ENCODE data around the gene GPHN.

GPHN gene

DNA sequence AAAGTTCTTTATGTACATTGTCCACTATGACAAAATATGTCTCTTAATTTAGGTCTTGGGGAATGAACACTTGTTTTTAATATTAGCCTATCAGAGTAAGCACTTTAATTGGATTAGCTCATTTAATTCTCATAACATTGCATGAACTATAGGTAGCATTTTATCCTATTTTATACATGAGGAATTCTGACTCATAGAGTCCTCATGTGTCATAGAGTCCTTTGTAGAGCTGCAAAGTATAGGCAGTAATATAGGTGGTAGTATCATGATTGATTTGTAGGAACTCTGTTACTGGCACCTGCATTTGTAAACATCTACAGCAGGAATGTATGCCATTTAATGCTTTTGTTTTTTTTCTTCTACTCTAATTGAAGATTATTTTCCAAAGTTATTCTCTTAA lies 96.0 kb downstream of the GPHN start:
- DNase-seq = no peak

DNA sequence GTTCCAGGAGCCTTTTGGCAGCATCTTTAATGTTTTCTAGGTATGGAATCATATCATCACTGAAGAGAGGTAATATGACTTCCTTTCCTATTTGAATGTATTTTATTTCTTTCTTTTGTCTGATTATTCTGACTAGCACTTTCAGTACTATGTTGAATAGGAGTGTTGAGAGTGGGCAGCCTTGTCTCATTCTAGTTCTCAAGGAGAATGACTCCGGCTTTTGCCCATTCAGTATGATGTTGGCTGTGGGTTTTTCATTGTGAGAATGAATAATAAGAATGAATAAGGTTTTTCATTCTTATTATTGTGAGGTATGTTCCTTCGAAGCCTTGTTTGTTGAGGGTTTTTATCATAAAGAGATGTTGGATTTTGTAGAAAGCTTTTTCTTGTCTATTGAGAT lies 98.9 kb downstream of the GPHN start:
- no peak for DNase-seq

GRCh38 chr14:66610154-66610563 lies 102.2 kb downstream of the GPHN start:
- no peak for DNase-seq

- DNase-seq = no peak
Measured at GRCh38 chr14:66613344-66613743, 105.4 kb downstream of the GPHN start.

DNA sequence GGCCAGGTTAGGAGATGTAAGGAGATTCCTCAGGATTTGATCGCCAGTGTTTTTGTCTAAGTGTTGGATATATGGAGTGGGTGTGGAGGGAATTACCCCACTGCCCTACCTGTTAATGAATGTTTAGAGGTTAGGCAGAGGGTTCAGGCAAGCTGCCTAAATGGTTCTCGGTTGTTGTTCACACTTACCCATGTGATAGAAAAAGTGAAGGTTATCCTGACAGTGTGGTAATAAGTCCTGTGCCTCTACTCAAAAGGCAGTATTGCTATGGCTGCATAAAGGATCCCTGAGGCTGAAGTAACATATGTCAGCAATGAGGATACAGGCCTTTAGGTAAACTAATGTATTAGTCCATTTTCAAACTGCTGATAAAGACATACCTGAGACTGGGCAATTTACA lies 112.0 kb downstream of the GPHN start:
- no peak for DNase-seq

DNA sequence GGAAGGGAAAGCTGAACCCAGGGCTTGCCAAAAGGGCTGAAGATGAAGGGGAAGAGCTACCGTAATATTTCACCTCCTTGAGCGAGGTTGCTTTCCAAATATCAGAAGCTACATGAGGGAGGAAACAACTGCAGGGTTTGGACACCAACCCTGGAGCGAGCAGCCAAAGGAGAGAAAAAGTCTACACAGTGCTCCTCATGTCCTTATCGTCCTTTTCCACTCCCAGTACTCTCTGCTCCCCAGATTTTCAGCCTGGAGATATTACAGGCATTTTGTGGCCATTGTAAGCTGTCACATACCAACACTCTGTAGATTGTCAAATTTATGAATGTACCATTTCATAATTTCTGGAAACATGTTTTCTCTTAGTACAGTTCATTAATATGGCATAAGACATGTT lies 115.9 kb downstream of the GPHN start:
- no peak for DNase-seq

DNA sequence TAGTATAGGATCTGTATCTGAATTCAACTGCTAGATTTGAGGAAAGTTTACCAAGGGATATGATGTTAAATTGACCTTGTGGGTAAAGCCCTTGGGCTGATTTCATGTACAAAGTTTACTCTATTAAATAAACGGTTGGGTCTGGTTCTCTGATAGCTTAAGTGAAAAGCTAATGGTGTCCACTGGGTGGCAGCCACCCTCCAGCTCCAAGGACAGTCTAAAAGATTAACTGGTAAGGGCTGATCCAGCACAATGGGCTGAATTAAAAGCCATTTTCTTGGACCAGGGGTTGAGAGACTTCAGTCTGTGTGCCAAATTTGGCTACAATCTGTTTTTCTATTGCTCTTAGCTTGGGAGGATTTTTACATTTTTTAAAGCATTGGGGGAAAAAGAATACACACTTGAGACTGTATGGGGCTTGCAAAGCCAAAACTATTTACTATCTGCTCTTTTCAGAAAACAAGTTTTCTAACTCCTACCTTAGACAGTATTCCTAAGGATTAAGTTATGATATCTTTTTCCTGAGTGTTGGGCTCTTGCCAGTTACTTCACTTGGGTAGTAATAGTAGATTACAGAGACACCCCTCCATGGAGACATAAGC lies 116.5 kb downstream of the GPHN start:
- DNase-seq = no peak

DNA sequence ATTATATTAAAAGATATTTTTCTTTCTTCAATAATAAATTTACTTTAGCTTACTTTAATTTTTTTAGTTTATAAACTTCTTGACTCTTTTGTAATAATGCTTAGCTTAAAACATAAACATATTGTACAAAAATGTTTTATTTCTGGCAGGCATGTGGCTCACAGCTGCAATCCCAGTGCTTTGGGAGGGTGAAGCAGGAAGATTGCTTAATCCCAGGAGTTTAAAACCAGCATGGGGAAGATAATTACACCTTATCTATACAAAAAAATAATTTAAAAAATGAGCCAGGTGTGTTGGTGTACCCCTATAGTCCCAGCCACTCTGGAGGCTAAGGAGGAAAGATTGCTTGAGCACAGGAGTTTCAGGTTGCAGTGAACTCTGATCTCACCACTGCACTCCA lies 120.7 kb downstream of the GPHN start:
- no peak for DNase-seq

- DNase-seq = no peak
Measured at GRCh38 chr14:66629499-66629898, 121.6 kb downstream of the GPHN start.

DNA sequence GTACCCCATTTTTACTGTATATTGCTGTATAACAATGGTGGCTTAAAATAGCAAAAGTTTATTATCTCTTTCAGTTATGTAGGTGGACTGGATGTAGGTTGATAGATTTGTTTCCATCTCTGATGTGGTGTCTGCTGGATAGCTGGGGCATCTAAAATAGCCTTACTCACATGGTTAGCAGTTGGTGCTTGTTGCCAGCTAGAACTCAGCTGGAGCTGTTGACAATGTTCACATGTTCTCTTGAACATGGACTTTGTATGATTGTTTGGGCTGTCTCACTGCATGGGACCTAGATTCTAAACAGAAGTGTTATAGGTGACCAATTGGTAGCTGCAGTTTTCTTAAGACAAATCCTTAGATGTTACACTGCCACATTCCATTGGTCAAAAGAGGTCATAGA lies 126.9 kb downstream of the GPHN start:
- no peak for DNase-seq

DNA sequence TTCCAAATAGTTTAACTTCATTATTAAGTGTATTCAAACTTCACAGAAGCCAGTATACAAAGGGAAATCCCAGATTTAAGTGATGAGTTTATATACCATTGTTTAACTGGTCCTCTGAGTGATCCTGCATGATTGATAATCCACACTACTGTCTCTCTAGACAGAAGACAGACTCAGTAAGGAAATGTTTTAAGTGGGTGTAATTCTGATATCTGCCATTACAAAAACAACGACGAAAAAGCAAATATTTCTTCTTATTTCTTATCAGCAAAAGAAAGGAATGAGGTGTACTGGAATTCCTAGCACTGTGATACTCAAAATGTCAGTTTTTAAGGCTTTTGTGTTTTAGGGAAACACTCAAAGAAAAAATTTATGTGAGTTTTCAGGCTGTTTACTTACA lies 127.5 kb downstream of the GPHN start:
- no peak for DNase-seq

GRCh38 chr14:66636240-66636639 lies 128.3 kb downstream of the GPHN start:
- DNase-seq = no peak

- DNase-seq = no peak
Measured at GRCh38 chr14:66638689-66639088, 130.7 kb downstream of the GPHN start.

GRCh38 chr14:66641861-66642635 lies 134.1 kb downstream of the GPHN start:
- DNase-seq = no peak

DNA sequence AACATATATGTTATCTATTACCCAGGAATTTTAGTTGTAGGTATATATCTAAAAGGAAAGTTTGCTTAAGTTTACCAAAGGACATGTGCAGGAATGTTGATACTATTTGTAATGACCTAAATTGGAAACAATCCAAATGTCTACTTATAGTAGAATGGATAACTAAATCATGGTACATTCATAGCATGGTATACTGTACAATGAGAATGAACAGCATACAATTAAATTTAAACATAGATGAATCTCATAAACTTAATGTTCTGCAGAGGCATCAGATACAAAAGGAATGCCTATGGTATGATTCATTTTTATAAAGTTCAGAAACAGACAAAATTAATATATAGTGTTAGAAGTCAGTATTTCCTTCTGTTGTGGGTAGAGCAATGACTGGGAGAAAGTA lies 135.4 kb downstream of the GPHN start:
- no peak for DNase-seq

DNA sequence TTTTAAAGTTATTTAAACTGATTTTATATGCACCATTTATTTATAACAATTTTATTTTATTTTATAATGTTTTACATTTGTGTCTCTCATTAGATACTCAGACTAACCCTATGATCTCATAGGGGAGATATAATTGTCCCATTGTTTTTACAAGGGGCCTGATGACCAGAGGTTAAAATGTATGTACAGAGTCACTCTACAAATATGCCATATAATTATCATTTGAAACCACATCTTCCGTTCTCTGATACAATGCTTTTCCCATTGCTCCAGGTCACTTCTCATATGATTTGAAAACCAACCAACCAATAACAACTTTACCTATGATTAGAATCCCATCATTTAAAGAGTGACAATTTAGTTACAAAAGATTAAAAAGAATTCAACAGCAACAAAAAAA lies 137.8 kb downstream of the GPHN start:
- DNase-seq = no peak

- DNase-seq = no peak
Measured at GRCh38 chr14:66649498-66649897, 141.6 kb downstream of the GPHN start.

DNA sequence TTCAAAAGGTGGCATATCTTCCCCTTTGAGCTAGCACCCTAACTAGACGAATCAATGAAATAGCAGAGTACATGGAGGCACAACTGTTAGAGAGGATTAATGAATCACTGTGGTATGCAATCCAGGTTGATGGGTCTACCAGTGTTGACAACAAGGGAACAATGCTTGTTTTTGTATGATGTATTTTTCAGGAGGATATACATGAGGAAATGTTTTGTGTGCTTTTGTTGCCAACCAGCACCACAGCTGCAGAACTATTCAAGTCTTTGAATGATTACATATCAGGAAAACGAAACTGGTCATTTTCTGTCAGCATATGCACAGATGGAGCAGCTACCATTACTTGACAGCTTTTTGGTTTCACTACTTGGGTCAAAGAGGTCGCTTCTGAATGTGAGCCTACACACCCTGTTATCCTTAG lies 142.6 kb downstream of the GPHN start:
- DNase-seq = no peak

DNA sequence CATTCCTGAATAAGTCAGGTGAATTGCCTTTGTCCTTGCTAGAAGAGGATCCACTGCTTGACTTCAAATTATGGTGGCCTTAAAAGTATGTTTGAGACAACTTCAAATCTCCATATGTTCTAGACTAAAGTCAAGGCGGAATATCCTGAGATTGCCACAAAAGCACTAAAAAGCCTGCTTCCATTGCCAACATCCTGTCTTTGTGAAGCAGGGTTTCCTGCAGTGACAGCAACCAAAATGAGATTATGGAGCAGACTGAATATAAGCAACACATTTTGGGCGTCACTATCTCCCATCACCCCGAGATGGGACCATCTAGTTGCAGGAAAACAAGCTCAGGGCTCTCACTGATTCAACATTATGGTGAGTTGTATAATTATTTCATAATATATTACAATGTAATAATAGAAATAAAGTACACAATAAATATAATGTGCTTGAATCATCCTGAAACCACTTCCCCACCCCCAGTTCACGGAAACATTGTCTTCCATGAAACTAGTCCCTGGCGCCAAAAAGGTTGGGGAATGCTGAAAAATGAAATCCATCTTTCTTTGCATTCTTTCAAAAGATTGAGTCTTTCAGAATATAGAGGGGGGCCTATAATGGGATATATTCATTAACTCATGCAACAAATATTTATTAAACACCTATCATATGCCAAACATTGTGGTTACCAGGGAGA lies 143.7 kb downstream of the GPHN start:
- DNase-seq = no peak

DNA sequence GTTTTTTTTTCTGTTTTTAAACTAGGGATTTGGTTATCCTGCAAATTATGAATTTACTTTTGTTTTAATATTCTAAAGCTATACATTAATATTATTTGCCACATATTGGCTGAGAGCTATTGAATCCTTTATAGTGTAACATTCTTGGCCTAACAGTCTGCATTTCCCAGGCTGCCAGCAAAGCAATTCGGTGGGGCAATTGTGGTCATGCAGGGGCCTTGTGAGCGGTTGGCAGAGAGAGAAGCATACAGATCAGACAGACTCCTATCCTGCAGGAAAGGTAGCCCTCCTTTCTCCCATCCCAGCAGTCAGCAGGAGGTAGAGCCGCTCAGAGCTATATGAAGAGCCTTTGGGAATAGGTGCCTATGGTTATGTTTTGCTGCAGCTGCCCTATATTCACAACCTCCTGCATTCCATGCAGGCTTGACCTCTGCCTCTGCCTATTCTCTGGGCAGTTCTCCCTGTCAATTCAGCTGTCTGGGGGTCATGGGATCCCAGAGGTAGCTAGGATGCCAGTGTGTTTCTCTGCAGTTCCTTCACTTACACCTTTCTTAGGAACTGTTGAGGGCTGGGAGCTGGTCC lies 144.7 kb downstream of the GPHN start:
- DNase-seq = no peak

DNA sequence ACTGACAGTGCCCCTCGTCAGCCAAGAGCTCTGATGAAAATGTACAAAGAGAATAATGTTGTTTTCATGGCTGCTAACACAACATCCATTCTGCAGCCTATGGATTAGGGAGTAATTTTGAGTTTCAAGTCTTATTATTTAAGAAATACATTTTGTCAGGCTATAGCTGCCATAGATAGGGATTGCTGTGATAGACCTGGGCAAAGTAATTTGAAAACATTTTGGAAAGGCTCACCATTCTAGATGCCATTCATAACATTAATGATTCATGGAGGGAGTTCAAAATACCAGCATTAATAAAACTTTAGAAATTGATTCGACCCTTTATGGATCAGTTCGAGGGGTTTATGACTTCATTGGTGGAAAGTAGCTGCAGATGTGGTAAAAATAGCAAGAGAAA lies 149.8 kb downstream of the GPHN start:
- no peak for DNase-seq

GRCh38 chr14:66662374-66662773 lies 154.4 kb downstream of the GPHN start:
- DNase-seq = no peak

DNA sequence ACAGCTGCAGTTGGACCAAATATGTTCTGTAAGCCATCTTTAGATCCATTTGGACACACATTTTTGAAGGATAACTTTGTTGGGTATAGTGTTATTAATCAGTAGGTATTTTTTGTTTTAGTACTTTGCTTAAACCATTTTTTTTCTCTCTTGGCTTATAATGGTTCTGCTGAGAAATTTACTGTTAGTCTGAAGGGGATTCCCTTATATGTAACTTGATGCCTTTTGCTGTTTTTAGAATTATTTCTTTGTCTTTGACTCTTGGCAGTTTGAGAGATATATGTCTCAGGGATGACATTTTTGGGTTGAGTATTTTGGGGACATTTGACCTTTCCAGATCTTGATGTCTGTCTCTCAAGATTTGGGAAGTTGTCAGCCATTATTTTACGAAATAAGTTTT lies 169.8 kb downstream of the GPHN start:
- DNase-seq = no peak

DNA sequence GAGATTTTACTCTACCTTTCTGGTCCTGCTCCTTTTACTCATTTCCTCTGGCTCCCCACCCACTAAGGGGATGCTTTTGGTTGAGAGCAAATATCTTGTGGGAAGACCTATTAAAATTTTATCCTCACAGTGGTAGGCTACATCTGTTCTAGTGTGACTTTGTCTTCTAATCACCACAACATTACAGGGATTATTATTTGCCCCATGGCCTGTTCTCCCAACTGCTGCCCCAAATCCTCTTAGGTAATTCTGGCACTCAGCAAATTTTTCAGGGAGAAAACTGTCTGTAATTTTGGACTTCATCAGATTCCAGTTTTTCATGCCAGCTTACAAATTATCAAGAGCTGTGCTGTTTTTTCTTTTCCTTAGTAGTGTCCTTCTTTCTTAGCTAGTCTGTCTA lies 172.3 kb downstream of the GPHN start:
- no peak for DNase-seq

All from DMS79 (cell line).